ENCODE measurements around the gene MAP3K4.

DNA sequence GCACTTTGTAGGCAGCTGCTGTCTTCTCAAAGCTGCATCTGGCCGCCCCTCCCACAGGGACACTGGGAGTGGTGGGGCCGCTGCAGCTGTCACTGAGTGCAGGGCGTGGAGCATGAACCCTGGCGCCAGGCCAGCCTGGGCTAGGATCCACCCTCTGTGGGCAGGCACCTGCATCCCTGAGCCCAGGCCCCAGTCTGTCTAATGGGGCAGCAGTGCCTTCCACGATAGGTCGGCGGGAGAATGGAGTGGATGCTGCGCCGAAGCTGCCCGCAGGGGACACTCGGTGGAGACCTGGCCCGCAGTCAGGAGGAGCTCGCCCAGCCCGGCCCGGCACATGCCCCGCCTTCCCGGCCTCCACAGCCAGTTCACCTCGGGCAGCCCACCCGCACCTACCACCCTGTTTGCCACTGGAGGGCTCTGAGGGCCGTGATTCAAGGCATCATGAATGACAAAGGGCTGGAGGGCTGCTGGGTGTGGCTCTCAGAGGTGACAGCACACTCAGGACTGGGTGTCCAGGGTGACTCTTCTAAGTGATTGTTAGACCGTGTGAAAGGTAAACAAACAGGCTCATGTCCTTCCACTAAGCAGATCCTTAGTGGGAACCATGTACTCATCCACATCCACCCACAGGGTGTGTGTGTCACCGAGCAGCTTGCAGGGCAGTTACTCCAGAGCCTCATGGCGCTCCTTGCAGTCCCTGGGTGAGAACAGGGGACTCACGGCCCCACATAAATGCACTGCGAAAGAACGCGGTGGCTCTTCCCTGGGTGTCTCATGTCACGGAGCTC lies 148.4 kb downstream of the MAP3K4 start:
- TF ChIP-seq EP300 (IDR thresholded peaks at IDR 0.05) (no peak), POLR2A (IDR thresholded peaks at IDR 0.05) (no peak)
- TF ChIP-seq, protein P1, sequence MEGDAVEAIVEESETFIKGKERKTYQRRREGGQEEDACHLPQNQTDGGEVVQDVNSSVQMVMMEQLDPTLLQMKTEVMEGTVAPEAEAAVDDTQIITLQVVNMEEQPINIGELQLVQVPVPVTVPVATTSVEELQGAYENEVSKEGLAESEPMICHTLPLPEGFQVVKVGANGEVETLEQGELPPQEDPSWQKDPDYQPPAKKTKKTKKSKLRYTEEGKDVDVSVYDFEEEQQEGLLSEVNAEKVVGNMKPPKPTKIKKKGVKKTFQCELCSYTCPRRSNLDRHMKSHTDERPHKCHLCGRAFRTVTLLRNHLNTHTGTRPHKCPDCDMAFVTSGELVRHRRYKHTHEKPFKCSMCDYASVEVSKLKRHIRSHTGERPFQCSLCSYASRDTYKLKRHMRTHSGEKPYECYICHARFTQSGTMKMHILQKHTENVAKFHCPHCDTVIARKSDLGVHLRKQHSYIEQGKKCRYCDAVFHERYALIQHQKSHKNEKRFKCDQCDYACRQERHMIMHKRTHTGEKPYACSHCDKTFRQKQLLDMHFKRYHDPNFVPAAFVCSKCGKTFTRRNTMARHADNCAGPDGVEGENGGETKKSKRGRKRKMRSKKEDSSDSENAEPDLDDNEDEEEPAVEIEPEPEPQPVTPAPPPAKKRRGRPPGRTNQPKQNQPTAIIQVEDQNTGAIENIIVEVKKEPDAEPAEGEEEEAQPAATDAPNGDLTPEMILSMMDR (IDR thresholded peaks at IDR 0.05), result no peak

Data from ovary (tissue), 3 donors.